Erythroblast (primary cell): Measurements from ENCODE around the gene CHAD.
"Not testable (repeated sequence)": the region's sequence is repeated elsewhere in the genome, so short reads cannot be mapped to it uniquely, and the experiment has no call there.

ENCODE experiments used
- DNase-seq, 2 experiments: peaks; one replicate each; lab custom pipeline; 2025; lab: John Stamatoyannopoulos, UW
- GATA1 ChIP-seq: IDR thresholded peaks from 2 replicates; pipeline ENCODE4 v1.6.1; 2011; ENCODE audit warnings: low read depth, mild to moderate bottlenecking, control low read depth, low read length, moderate library complexity
- POLR2A ChIP-seq: IDR thresholded peaks from 2 replicates; pipeline ENCODE4 v1.6.1; 2011; ENCODE audit warnings: mild to moderate bottlenecking, low read length

The CHAD gene

DNA sequence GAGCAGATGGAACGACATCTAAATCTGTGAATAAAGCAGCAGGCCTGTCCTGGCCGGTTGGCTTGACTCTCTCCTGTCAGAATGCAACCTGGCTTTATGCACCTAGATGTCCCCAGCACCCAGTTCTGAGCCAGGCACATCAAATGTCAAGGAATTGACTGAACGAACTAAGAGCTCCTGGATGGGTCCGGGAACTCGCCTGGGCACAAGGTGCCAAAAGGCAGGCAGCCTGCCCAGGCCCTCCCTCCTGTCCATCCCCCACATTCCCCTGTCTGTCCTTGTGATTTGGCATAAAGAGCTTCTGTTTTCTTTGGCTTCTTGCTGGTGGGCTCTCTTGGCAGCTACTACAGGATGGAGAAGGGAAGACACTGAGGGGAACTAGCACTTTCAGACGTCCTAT lies 5.8 kb upstream of the CHAD start:
- TF ChIP-seq POLR2A, result no peak
- no peak for TF ChIP-seq GATA1
- no peak for DNase-seq

GRCh38 chr17:50473901-50474300 lies 5.2 kb upstream of the CHAD start:
- DNase-seq, result no peak
- TF ChIP-seq POLR2A (no peak), GATA1 (no peak)

DNA sequence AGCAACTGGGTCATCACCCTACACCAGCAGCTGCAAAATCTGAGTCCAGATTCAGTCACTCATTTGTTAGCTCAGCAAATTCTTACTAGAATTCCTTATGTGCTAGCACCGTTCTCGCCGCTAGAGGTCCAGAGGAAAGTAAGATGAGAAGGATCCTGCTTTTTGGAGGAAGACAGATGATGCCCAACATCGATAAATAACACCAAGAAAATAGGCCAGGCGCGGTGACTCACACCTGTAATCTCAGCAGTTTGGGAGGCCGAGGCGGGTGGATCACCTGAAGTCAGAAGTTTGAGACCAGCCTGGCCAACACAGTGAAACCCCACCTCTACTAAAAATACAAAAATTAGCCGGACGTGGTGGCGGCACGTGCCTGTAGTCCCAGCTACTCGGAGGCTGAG lies 4.1 kb upstream of the CHAD start:
- DNase-seq, result not testable (repeated sequence)

GRCh38 chr17:50472286-50472685 lies 3.6 kb upstream of the CHAD start:
- no peak for DNase-seq
- TF ChIP-seq POLR2A, result no peak
- TF ChIP-seq GATA1, result no peak

GRCh38 chr17:50471009-50471905 lies 2.6 kb upstream of the CHAD start:
- TF ChIP-seq GATA1 (no peak), POLR2A (no peak)

GRCh38 chr17:50470426-50470825 lies 1.7 kb upstream of the CHAD start:
- TF ChIP-seq POLR2A (no peak), GATA1 (no peak)
- DNase-seq, result no peak

More at GRCh38 chr17:50471009-50471905, 2.6 kb upstream of the CHAD start:
- no peak for DNase-seq

DNA sequence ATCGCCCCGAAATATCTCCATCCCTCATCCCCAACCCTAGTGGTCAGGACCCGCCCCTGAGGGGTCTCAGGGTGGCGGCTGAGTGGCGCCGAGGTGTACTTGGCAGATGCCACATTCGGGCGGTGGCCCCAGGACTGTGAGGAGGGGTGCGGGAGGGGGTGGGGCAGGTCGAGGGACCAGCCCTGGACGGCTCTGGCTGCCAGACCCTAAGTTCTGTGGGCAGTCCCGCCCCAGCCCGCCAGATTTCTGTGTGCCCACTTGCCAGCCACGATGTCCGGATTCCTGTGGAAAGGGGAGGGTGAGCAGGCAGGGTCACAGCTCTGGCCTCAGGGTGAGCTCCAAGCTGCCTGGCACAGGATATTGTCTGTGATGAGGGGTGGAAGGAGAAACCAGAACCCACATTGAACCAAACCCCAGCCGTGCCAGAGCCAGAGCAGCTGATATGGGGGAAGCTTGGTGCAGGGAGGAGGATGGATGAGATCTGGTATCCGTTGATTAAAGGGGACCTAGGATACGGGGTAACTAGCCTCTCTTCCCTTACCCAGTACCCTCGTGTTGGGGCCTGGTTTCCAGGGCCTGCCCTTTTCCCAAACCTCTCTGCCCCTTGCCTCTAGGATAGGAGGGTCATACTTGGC lies 1.1 kb upstream of the CHAD start:
- no peak for DNase-seq
- TF ChIP-seq GATA1, result no peak
- TF ChIP-seq POLR2A, result no peak

DNA sequence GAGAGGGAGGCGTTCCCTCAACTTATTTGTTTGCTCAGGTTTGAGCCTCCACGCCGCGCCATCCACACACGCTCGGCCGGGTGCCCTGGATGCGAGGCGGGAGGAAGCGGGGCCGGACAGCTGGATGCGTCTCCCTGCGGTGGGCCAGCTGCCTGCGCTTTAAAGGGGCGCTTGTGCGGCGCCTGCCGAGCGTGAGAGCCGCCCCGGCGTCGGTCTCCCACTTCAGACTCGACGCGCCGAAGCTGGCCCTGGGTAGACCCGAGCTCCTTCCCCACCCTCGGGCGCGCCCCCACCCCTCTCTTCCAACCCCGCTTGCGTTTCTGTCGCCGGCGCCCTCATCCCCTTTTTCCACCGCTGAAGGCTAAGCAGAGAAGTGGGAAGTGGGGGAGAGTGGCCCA lies 527 bp upstream of the CHAD start:
- DNase-seq, result no peak
- TF ChIP-seq GATA1 (no peak), POLR2A (no peak)

GRCh38 chr17:50467855-50468303 lies 801 bp downstream of the CHAD start:
- no peak for DNase-seq
- no peak for TF ChIP-seq GATA1
- no peak for TF ChIP-seq POLR2A

DNA sequence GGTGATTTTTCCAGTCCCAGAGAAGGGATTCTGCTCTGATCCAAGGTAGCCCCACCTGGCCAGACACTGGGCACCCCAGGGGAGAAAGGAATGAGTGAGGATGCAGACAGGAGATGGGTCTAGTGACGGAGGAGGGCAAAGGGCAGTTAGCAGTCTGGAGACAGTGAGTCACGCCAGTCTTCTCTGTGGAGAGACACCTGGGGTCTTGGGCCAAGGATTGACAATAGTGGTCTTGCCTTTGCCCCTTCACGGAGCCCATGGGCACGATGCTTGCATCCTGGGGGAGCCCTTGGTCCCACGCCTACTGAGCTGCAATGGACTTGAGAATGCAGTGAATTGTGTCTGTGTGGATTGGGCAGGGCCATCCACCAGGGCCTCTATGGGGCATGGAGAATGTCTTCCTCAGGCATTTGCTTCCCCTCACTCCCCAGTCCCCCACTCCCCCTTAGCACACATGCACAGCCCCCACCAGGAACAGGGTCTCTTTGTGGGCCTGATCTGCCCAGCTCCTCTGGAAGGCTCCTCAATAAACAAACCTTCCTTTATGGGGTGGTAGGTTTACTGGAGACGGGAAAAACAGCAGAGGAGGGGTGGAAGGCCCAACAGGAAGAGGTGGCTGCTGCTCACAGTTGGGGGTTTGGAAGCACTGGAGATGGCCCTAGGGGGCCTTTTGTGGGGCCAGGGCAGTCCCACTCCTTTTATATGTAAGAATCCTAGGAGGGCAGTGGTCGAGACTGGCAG lies 1.4 kb downstream of the CHAD start:
- TF ChIP-seq GATA1 (no peak), POLR2A (no peak)
- DNase-seq, result no peak

GRCh38 chr17:50466371-50467113 lies 2.1 kb downstream of the CHAD start:
- no peak for TF ChIP-seq GATA1
- no peak for TF ChIP-seq POLR2A
- no peak for DNase-seq

DNA sequence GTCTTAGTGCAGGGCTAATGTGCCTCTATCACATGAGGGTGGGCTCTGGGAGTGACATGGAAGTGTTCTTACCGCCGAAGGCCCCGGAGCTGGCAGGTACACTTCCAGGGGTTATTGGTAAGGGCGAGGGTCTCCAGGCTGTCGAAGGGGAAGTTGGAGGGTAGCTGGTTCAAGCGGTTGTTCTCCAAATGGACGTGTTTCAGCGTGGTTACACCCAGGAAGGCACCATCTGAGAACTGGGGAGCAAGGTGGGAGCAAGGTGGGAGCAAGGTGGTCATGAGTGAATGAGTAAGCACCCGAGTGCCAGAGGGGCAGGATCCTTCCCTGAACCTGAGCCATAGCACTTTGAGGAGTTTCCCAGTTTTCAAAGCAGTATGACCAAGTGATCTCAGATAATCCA lies 3.0 kb downstream of the CHAD start:
- TF ChIP-seq GATA1, result no peak
- DNase-seq, result no peak

GRCh38 chr17:50465171-50465570 lies 3.5 kb downstream of the CHAD start:
- TF ChIP-seq POLR2A, result no peak
- TF ChIP-seq GATA1, result no peak
- DNase-seq, result no peak

GRCh38 chr17:50464736-50465135 lies 3.9 kb downstream of the CHAD start:
- DNase-seq, result no peak
- TF ChIP-seq GATA1 (no peak), POLR2A (no peak)
